IMR-90 (cell line): ENCODE data around the gene BMX. TPM values are rescaled to one million over a fixed set of nuclear protein-coding genes. Genes with fewer than 3 reads are reported as not detected.

ENCODE experiments used
- ATAC-seq: fragments of 200-7000 bp; cut with Tn5 transposase; 2 replicates; pipeline ENCODE4 v1.9.1; 2020; ENCODE audit warnings: low read depth, mild to moderate bottlenecking, moderate library complexity
- BruUV-seq: library from RNA; stranded (reverse); fragments of 400-500 nt; replicated peaks from 2 replicates; lab custom pipeline; 2021; lab: Mats Ljungman, UMichigan
- CTCF ChIA-PET: fragments of 300-600 bp; formaldehyde crosslinking; extraction: SDS; loops from one replicate; lab custom pipeline; 2021; ENCODE audit warnings: antibody characterized with exemption; lab: Yijun Ruan, JAX
- POLR2A ChIA-PET: fragments of 300-600 bp; sonication (Branson Sonifier 250); formaldehyde crosslinking; loops from one replicate; lab custom pipeline; 2022; ENCODE audit warnings: antibody characterized with exemption; ENCODE audit not compliant: unreplicated experiment; lab: Charles Lee
- DNase-seq: peaks from one replicate; pipeline ENCODE4 v3.0.0; 2013
- H2AFZ ChIP-seq: replicated peaks from 2 replicates; pipeline ENCODE3; 2013; ENCODE audit warnings: low read length, mild to moderate bottlenecking; ENCODE audit not compliant: poor library complexity
- H2AK5ac ChIP-seq: 2 replicates; pipeline ENCODE4 v1.6.1; 2013; ENCODE audit warnings: low read depth, low read length, inconsistent platforms
- H2AK9ac ChIP-seq: replicated peaks from 2 replicates; pipeline ENCODE3; 2013; ENCODE audit warnings: mild to moderate bottlenecking, low read depth, low read length, moderate library complexity; ENCODE audit not compliant: poor library complexity
- H2BK120ac ChIP-seq: 2 replicates; pipeline ENCODE4 v1.6.1; 2013; ENCODE audit warnings: low read depth, low read length, inconsistent platforms
- H2BK15ac ChIP-seq: 3 replicates; pipeline ENCODE4 v1.6.1; 2013; ENCODE audit warnings: low read depth, low read length, inconsistent platforms
- H2BK20ac ChIP-seq: 2 replicates; pipeline ENCODE4 v1.6.1; 2013; ENCODE audit warnings: low read depth, mild to moderate bottlenecking, inconsistent platforms, low read length, moderate library complexity
- H2BK5ac ChIP-seq: 2 replicates; pipeline ENCODE4 v1.6.1; 2013; ENCODE audit warnings: mild to moderate bottlenecking, low read depth, low read length, inconsistent platforms; ENCODE audit not compliant: poor library complexity, severe bottlenecking
- H3K14ac ChIP-seq: replicated peaks from 2 replicates; pipeline ENCODE4 v1.6.1; 2013; ENCODE audit warnings: low read depth, low read length, inconsistent platforms
- H3K18ac ChIP-seq: 2 replicates; pipeline ENCODE4 v1.6.1; 2013; ENCODE audit warnings: low read depth, low read length, control low read depth
- H3K23ac ChIP-seq: 2 replicates; pipeline ENCODE4 v1.6.1; 2013; ENCODE audit warnings: low read depth, low read length, inconsistent platforms
- H3K27ac ChIP-seq: 2 replicates; pipeline ENCODE4 v1.5.1; 2013; ENCODE audit warnings: mild to moderate bottlenecking, control low read depth, low read length; ENCODE audit not compliant: insufficient read depth
- H3K27me3 ChIP-seq: 2 replicates; pipeline ENCODE4 v1.6.1; 2013; ENCODE audit warnings: low read length; ENCODE audit not compliant: control insufficient read depth, insufficient read depth
- H3K36me3 ChIP-seq: 2 replicates; pipeline ENCODE4 v1.6.1; 2013; ENCODE audit warnings: low read length, mixed read lengths; ENCODE audit not compliant: control insufficient read depth, insufficient read depth
- H3K4ac ChIP-seq: 2 replicates; pipeline ENCODE4 v1.6.1; 2013; ENCODE audit warnings: low read depth, low read length, inconsistent platforms
- H3K4me1 ChIP-seq: 2 replicates; pipeline ENCODE4 v1.6.1; 2013; ENCODE audit warnings: low read length, mixed read lengths; ENCODE audit not compliant: control insufficient read depth, insufficient read depth
- H3K4me2 ChIP-seq: 2 replicates; pipeline ENCODE4 v1.6.1; 2013; ENCODE audit warnings: low read depth, mild to moderate bottlenecking, control low read depth, low read length, moderate library complexity
- H3K4me3 ChIP-seq: 2 replicates; pipeline ENCODE4 v1.5.1; 2013; ENCODE audit warnings: low read depth, mild to moderate bottlenecking, control low read depth, low read length, moderate library complexity; ENCODE audit not compliant: insufficient read depth
- H3K56ac ChIP-seq: 2 replicates; pipeline ENCODE4 v1.6.1; 2013; ENCODE audit warnings: low read length, inconsistent platforms; ENCODE audit not compliant: insufficient read depth; ENCODE audit errors: extremely low read depth
- H3K79me1 ChIP-seq, 2 experiments: 2 replicates each; pipeline ENCODE4 v1.6.1; 2013; ENCODE audit warnings: low read length in 2 of 2, inconsistent platforms in 1 of 2, low read depth in 1 of 2
- H3K9ac ChIP-seq: 2 replicates; pipeline ENCODE4 v1.6.1; 2013; ENCODE audit warnings: low read depth, low read length, control low read depth
- H3K9me1 ChIP-seq: 2 replicates; pipeline ENCODE4 v1.6.1; 2013; ENCODE audit warnings: low read length, inconsistent platforms; ENCODE audit not compliant: insufficient read depth
- H3K9me3 ChIP-seq: 2 replicates; pipeline ENCODE4 v1.6.1; 2013; ENCODE audit warnings: low read length; ENCODE audit not compliant: control insufficient read depth, insufficient read depth
- H4K20me1 ChIP-seq: 2 replicates; pipeline ENCODE4 v1.6.1; 2013; ENCODE audit warnings: low read length, inconsistent platforms; ENCODE audit not compliant: insufficient read depth
- H4K5ac ChIP-seq: 2 replicates; pipeline ENCODE4 v1.6.1; 2013; ENCODE audit warnings: mild to moderate bottlenecking, low read depth, low read length, control low read depth
- H4K8ac ChIP-seq, 2 experiments: 2 replicates each; pipeline ENCODE4 v1.6.1; 2013; ENCODE audit warnings: low read depth in 2 of 2, low read length in 2 of 2, control low read depth in 1 of 2, inconsistent platforms in 1 of 2
- H4K91ac ChIP-seq: 2 replicates; pipeline ENCODE4 v1.6.1; 2013; ENCODE audit warnings: low read depth, low read length, inconsistent platforms; ENCODE audit not compliant: insufficient read depth
- POLR2A ChIP-seq: IDR thresholded peaks from 2 replicates; pipeline ENCODE4 v1.6.1; 2012; ENCODE audit warnings: mild to moderate bottlenecking, low read depth, low read length
- WGBS, 2 experiments: methylation state at CpG; one replicate each; pipeline versions ENCODE4 v1.1.5 to v1.1.7; 2013; ENCODE audit warnings: missing lambda C conversion rate in 2 of 2; ENCODE audit not compliant: insufficient read length in 1 of 2; ENCODE audit errors: extremely low coverage in 2 of 2; 5-methylcytosine and 5-hydroxymethylcytosine counted together
- dilution Hi-C: fragments of 300-500 bp; cut with HindIII; formaldehyde crosslinking; loops from one replicate; pipeline ENCODE4 v1.14.3; 2018; ENCODE audit warnings: low sequenced_read_pairs; ENCODE audit not compliant: unreplicated experiment
- in situ Hi-C: fragments of 300-500 bp; cut with MboI; formaldehyde crosslinking; loops from 3 replicates; pipeline ENCODE4 v1.14.3; 2019; ENCODE audit warnings: low sequenced_read_pairs, inconsistent platforms, mixed read lengths
- intact Hi-C: fragments of 100-400 bp; cut with micrococcal nuclease; formaldehyde crosslinking; loops from 2 replicates; pipeline ENCODE4 v1.10.0; 2022
- polyA plus RNA-seq, 3 experiments: library from polyadenylated mRNA; depleted of rRNA; stranded (reverse); fragments of >200 nt; gene quantifications; 2 replicates each; pipeline ENCODE4 v1.2.3, GENCODE V29; 2012; ENCODE audit warnings: low replicate concordance in 1 of 3
- total RNA-seq: library from RNA; depleted of rRNA; stranded (reverse); fragments of >200 nt; gene quantifications from 2 replicates; pipeline ENCODE4 v1.2.3, GENCODE V29; 2012

The BMX gene
- total and polyA plus RNA-seq, 2 of the 4 experiments (the other 2 are of a cell fraction) = not detected

- DNase-seq = no peak
- Histone ChIP-seq H3K4me3 (no peak overlapping the region), H3K27me3 (peaks cover 19% of the 10 kb centered on the region), H3K79me1 (no peaks in the 10 kb centered on the region), H3K14ac (no peak overlapping the region), H4K5ac (no peak overlapping the region), H2BK120ac (no peak overlapping the region), H3K4me1 (no peaks in the 10 kb centered on the region), H4K91ac (no peak overlapping the region), H3K4me2 (no peak overlapping the region), H3K9me1 (no peaks in the 10 kb centered on the region), H3K9me3 (no peaks in the 10 kb centered on the region), H4K20me1 (no peaks in the 10 kb centered on the region), H2AK9ac (no peak overlapping the region), H2AK5ac (no peak overlapping the region), H3K4ac (no peak overlapping the region), H3K27ac (no peak overlapping the region), H3K56ac (no peak overlapping the region), H3K36me3 (no peaks in the 10 kb centered on the region), H3K9ac (no peak overlapping the region), H2AFZ (no peak overlapping the region), H3K23ac (no peak overlapping the region), H3K18ac (no peak overlapping the region), H2BK15ac (no peak overlapping the region), H2BK20ac (no peak overlapping the region), H4K8ac (no peak overlapping the region), H2BK5ac (no peak overlapping the region)
- dilution Hi-C loops (no loop called here), in situ Hi-C loops (no loop called here), intact Hi-C loops (no loop called here)
- ChIA-PET CTCF (no interaction called here), POLR2A (no interaction called here)
- no TSS peak for BruUV-seq
- WGBS, 2 experiments = no CpG with 5 or more reads among the region's 1 CpG
- ATAC-seq = no peak
- TF ChIP-seq POLR2A = no peak
Measured at GRCh38 chrX:15570145-15570544, 69.5 kb downstream of the BMX start.
